NCI-H2081 treated with DMSO at 0.1 percent for 48 hours (cell line): ENCODE data around the gene EMILIN2.

Source experiments
- DNase-seq: peaks from one replicate; lab custom pipeline; 2025; lab: John Stamatoyannopoulos, UW

The EMILIN2 gene

GRCh38 chr18:2916184-2916583 lies 69.4 kb downstream of the EMILIN2 start:
- no peak for DNase-seq

GRCh38 chr18:2917259-2918047 lies 70.6 kb downstream of the EMILIN2 start:
- DNase-seq: no peak

- no peak for DNase-seq
Observed at GRCh38 chr18:2918761-2919550, 72.2 kb downstream of the EMILIN2 start.

GRCh38 chr18:2919600-2919999 lies 72.8 kb downstream of the EMILIN2 start:
- no peak for DNase-seq

- DNase-seq: no peak
Observed at GRCh38 chr18:2920027-2920426, 73.2 kb downstream of the EMILIN2 start.

GRCh38 chr18:2920546-2921343 lies 73.9 kb downstream of the EMILIN2 start:
- DNase-seq: no peak

GRCh38 chr18:2921778-2922177 lies 75.0 kb downstream of the EMILIN2 start:
- DNase-seq: no peak

GRCh38 chr18:2923464-2923863 lies 76.7 kb downstream of the EMILIN2 start:
- DNase-seq: no peak

- DNase-seq: no peak
Observed at GRCh38 chr18:2924920-2925319, 78.1 kb downstream of the EMILIN2 start.

GRCh38 chr18:2926528-2926927 lies 79.7 kb downstream of the EMILIN2 start:
- DNase-seq: no peak

GRCh38 chr18:2927745-2928144 lies 80.9 kb downstream of the EMILIN2 start:
- DNase-seq: no peak

GRCh38 chr18:2932247-2933181 lies 85.7 kb downstream of the EMILIN2 start:
- DNase-seq: peak; percentile 9

- no peak for DNase-seq
Observed at GRCh38 chr18:2933995-2934394, 87.2 kb downstream of the EMILIN2 start.

GRCh38 chr18:2935438-2936192 lies 88.8 kb downstream of the EMILIN2 start:
- DNase-seq: no peak

- no peak for DNase-seq
Observed at GRCh38 chr18:2939317-2939716, 92.5 kb downstream of the EMILIN2 start.

- no peak for DNase-seq
Observed at GRCh38 chr18:2948038-2948437, 101.2 kb downstream of the EMILIN2 start.

- no peak for DNase-seq
Observed at GRCh38 chr18:2952605-2953004, 105.8 kb downstream of the EMILIN2 start.

- no peak for DNase-seq
Observed at GRCh38 chr18:2953935-2954653, 107.3 kb downstream of the EMILIN2 start.

- no peak for DNase-seq
Observed at GRCh38 chr18:2954869-2955645, 108.3 kb downstream of the EMILIN2 start.
